Measurements from ENCODE around the gene FAM107B. TPM values are rescaled to one million over a fixed set of nuclear protein-coding genes. Genes with fewer than 3 reads are reported as not detected.

FAM107B gene
- total RNA-seq, 3 donors from 2014 or later: 30.8 to 56.1 (median 51.8) TPM

DNA sequence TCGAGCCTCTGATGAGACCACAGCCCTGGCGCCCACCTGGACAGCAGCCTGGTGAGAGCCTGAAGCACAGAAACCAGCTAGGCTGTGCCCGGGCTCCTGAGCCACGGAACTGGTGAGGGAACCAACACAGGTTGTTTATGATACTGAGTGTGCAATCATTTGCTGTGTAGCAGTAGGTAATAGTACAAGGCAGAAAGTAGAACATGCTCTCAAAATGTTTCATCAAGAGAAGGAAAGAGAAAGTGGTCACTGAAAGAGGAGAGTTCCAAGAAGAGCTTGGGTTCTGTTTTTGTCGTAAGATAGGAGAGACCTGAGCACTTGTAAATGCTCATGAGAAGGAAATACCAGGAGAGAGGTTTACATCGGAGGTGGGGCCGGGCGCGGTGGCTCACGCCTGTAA is 208.2 kb downstream of the FAM107B start:
- H3K27me3 ChIP-seq: no peaks in the 10 kb centered on the region
- TF ChIP-seq, protein P1, sequence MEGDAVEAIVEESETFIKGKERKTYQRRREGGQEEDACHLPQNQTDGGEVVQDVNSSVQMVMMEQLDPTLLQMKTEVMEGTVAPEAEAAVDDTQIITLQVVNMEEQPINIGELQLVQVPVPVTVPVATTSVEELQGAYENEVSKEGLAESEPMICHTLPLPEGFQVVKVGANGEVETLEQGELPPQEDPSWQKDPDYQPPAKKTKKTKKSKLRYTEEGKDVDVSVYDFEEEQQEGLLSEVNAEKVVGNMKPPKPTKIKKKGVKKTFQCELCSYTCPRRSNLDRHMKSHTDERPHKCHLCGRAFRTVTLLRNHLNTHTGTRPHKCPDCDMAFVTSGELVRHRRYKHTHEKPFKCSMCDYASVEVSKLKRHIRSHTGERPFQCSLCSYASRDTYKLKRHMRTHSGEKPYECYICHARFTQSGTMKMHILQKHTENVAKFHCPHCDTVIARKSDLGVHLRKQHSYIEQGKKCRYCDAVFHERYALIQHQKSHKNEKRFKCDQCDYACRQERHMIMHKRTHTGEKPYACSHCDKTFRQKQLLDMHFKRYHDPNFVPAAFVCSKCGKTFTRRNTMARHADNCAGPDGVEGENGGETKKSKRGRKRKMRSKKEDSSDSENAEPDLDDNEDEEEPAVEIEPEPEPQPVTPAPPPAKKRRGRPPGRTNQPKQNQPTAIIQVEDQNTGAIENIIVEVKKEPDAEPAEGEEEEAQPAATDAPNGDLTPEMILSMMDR (IDR thresholded peaks at IDR 0.05): no peak
- TF ChIP-seq POLR2AphosphoS5 (IDR thresholded peaks at IDR 0.05): no peak
- TF ChIP-seq POLR2A (IDR thresholded peaks at IDR 0.05): no peak

DNA sequence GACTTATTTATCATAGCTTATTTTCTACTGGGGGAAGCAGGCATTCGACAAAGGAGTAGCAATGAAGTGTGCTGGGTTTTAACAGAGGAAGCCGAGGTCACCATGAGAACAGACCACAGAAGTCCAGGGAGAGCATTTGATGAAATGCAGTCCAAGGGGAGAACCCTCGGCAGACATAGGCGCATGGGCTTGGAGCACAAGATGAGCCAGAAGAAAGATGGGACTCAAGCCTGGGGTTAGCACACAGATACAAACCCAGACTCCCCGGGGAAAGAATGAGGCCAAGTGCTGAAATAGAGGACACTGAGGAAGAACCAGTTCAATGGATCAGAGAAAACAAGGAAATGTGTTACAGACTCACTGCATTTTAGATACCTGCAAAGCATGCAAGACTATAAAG is 209.5 kb downstream of the FAM107B start:
- Histone ChIP-seq H3K27me3 (no peaks in the 10 kb centered on the region), H3K4me1 (peaks cover 0 to 4% of the 10 kb centered on the region in 2 donors), H3K36me3 (no peaks in the 10 kb centered on the region), H3K27ac (no peak overlapping the region), H3K9me3 (no peaks in the 10 kb centered on the region), H3K4me3 (no peak overlapping the region)
- no peak for DNase-seq (ENCODE audit: low spot score in 2 of 2)
- intact Hi-C loops (cut with DNase I; ENCODE audit: low total_unique reads): no loop called here
- TF ChIP-seq POLR2AphosphoS5 (IDR thresholded peaks at IDR 0.05) (no peak), POLR2A (IDR thresholded peaks at IDR 0.05) (no peak)
- TF ChIP-seq, protein P1 (IDR thresholded peaks at IDR 0.05): no peak

More for the DNA sequence above, 208.2 kb downstream of the FAM107B start:
- intact Hi-C loops (cut with DNase I; ENCODE audit: low total_unique reads): no loop called here
- Histone ChIP-seq H3K27ac (no peak overlapping the region), H3K4me3 (no peak overlapping the region), H3K4me1 (peaks cover 0 to 7% of the 10 kb centered on the region in 2 donors), H3K36me3 (no peaks in the 10 kb centered on the region), H3K9me3 (no peaks in the 10 kb centered on the region)
- no peak for DNase-seq (ENCODE audit: low spot score in 2 of 2)

- Histone ChIP-seq H3K36me3 (no peaks in the 10 kb centered on the region), H3K9me3 (no peaks in the 10 kb centered on the region), H3K27ac (no peak overlapping the region), H3K27me3 (no peaks in the 10 kb centered on the region), H3K4me1 (no peaks in the 10 kb centered on the region), H3K4me3 (no peak overlapping the region)
- DNase-seq (ENCODE audit: low spot score in 2 of 2): no peak
- TF ChIP-seq, protein P1 (IDR thresholded peaks at IDR 0.05): no peak
- no peak for TF ChIP-seq POLR2A (IDR thresholded peaks at IDR 0.05)
- no peak for TF ChIP-seq POLR2AphosphoS5 (IDR thresholded peaks at IDR 0.05)
- intact Hi-C loops (cut with DNase I; ENCODE audit: low total_unique reads): no loop called here
These were observed 210.4 kb downstream of the FAM107B start for GRCh38 chr10:14564268-14564744.

DNA sequence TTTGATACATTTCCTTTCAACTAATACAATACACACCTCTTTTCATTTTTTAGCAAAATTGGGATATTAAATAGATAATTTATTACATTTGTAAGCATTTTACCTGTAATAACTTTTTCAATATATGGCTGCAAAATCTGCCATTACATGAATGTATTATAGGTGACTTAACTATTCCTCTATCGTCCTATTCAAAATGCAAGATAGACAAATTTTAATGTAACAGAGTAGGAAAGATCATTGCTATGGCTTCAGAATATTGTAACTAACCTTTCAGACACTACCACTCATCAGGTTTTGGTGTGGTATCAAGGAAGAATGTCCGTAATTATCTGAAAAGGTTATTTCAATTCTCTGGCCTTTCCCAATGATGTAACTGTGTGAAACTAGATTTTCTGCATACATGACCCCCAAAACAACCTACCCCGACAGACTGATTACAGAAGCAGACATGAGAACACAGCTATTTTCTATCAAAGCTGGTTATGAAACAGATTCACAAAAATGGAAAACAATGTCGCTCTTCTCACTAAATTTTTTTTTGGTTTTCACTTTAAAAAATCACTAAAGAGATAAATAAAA is 211.2 kb downstream of the FAM107B start:
- Histone ChIP-seq H3K9me3 (no peaks in the 10 kb centered on the region), H3K4me1 (no peaks in the 10 kb centered on the region), H3K4me3 (no peak overlapping the region), H3K36me3 (no peaks in the 10 kb centered on the region), H3K27ac (no peak overlapping the region), H3K27me3 (no peaks in the 10 kb centered on the region)
- intact Hi-C loops (cut with DNase I; ENCODE audit: low total_unique reads): no loop called here
- DNase-seq (ENCODE audit: low spot score in 2 of 2): no peak
- TF ChIP-seq POLR2AphosphoS5 (IDR thresholded peaks at IDR 0.05): no peak
- TF ChIP-seq, protein P1 (IDR thresholded peaks at IDR 0.05): no peak
- no peak for TF ChIP-seq POLR2A (IDR thresholded peaks at IDR 0.05)

DNA sequence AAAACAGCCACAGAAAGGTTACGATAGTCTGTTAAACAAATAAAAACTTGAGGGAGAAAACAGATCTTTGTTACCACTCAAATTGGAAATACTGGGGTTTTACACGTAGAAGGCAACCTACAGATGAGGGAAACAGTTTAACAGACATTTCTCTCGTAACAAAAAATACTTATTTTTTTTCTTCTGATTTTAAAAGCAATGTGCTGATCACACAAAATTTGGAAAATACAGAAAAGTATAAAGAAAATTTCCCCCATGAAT is 211.7 kb downstream of the FAM107B start:
- no peaks in the 10 kb centered on the region for H3K36me3 ChIP-seq
- no peak overlapping the region for H3K27ac ChIP-seq
- TF ChIP-seq POLR2AphosphoS5 (IDR thresholded peaks at IDR 0.05) (no peak), POLR2A (IDR thresholded peaks at IDR 0.05) (no peak)
- TF ChIP-seq, protein P1 (IDR thresholded peaks at IDR 0.05): no peak
- no peaks in the 10 kb centered on the region for H3K9me3 ChIP-seq
- no peaks in the 10 kb centered on the region for H3K27me3 ChIP-seq
- H3K4me1 ChIP-seq: no peaks in the 10 kb centered on the region
- no peak overlapping the region for H3K4me3 ChIP-seq
- intact Hi-C loops (cut with DNase I; ENCODE audit: low total_unique reads): no loop called here
- no peak for DNase-seq (ENCODE audit: low spot score in 2 of 2)

Measured in breast epithelium (tissue), 4 donors.